Transverse colon (tissue), 3 donors: Measurements from ENCODE around the gene ZDHHC18.

Source experiments
- POLR2A ChIP-seq: fragments of 450-650 bp; IDR thresholded peaks from one replicate; pipeline ENCODE4 v1.6.1; 2016; ENCODE audit warnings: antibody characterized with exemption, mild to moderate bottlenecking, moderate library complexity
- TF ChIP-seq, protein P1 (sequence below), 5 experiments: fragments of 200-600 bp in 3 of 5; fragments of 450-650 bp in 2 of 5; sonication (generic) in 3 of 5; IDR thresholded peaks; 1 replicate in 2 of 5; 2 replicates in 3 of 5; pipeline ENCODE4 v1.5.1; 2016 to 2017; ENCODE audit warnings: antibody characterized with exemption in 5 of 5, inconsistent platforms in 3 of 5, mild to moderate bottlenecking in 2 of 5, moderate library complexity in 1 of 5

DNA sequence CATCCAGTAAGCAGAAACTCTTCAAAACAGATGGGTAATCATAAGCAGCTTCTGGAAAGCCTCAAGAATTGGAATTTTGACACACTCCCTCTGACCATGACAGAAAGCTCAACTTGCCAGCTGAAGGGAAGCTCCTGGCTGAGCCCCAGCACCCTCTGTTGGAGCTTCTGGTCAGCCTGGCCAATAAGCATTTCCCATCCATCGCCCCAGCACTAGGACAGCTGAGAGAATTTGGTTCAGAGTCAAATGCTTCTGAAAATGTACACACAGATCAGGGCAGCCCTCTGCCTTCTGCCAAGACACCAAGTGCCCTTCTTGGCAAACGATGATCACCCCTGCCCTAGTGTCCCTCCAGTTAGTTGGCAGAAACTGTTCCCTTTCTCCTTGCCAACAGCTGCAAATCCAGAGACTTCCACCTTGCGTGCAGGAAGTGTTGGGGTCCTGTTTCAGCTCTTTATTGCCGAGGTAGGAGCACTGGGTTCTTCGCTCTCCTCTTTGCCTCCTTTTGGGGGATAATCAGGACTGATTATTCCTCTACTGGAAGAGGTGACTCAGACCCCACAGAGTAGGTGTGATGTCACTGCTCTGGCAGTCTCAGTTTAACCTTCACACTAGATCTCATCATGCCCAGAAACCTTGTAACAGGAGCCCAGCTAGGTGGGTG is 26.9 kb upstream of the ZDHHC18 start:
- TF ChIP-seq, protein P1, sequence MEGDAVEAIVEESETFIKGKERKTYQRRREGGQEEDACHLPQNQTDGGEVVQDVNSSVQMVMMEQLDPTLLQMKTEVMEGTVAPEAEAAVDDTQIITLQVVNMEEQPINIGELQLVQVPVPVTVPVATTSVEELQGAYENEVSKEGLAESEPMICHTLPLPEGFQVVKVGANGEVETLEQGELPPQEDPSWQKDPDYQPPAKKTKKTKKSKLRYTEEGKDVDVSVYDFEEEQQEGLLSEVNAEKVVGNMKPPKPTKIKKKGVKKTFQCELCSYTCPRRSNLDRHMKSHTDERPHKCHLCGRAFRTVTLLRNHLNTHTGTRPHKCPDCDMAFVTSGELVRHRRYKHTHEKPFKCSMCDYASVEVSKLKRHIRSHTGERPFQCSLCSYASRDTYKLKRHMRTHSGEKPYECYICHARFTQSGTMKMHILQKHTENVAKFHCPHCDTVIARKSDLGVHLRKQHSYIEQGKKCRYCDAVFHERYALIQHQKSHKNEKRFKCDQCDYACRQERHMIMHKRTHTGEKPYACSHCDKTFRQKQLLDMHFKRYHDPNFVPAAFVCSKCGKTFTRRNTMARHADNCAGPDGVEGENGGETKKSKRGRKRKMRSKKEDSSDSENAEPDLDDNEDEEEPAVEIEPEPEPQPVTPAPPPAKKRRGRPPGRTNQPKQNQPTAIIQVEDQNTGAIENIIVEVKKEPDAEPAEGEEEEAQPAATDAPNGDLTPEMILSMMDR (IDR thresholded peaks at IDR 0.05), result no peak
- no peak for TF ChIP-seq POLR2A
